Muscle layer of duodenum (tissue), 2 donors: ENCODE data around the gene SSTR4.

Source experiments
- H3K27ac ChIP-seq: one replicate; pipeline ENCODE4 v1.7.0; 2013; ENCODE audit warnings: mild to moderate bottlenecking, low read length
- H3K27me3 ChIP-seq: one replicate; pipeline ENCODE4 v1.7.0; 2013; ENCODE audit warnings: low read depth, mild to moderate bottlenecking, control low read depth, low read length
- H3K36me3 ChIP-seq, 2 donors: one replicate each; pipeline ENCODE4 v1.7.0; 2013; ENCODE audit warnings: low read length in 2 of 2, control low read depth in 1 of 2, mild to moderate bottlenecking in 1 of 2; ENCODE audit not compliant: insufficient read depth in 2 of 2, control insufficient read depth in 1 of 2
- H3K4me1 ChIP-seq, 2 donors: one replicate each; pipeline ENCODE4 v1.7.0; 2013; ENCODE audit warnings: low read length in 2 of 2, mild to moderate bottlenecking in 2 of 2, control low read depth in 1 of 2, moderate library complexity in 1 of 2; ENCODE audit not compliant: insufficient read depth in 2 of 2, control insufficient read depth in 1 of 2
- H3K4me3 ChIP-seq, 2 donors: one replicate each; pipeline ENCODE4 v1.7.0; 2013; ENCODE audit warnings: low read length in 2 of 2, low read depth in 1 of 2, mild to moderate bottlenecking in 1 of 2
- H3K9me3 ChIP-seq, 2 donors: one replicate each; pipeline ENCODE4 v1.7.0; 2013; ENCODE audit warnings: low read length in 2 of 2, control low read depth in 1 of 2, mild to moderate bottlenecking in 1 of 2; ENCODE audit not compliant: control insufficient read depth in 1 of 2
- donor health status: healthy.

Gene SSTR4

DNA sequence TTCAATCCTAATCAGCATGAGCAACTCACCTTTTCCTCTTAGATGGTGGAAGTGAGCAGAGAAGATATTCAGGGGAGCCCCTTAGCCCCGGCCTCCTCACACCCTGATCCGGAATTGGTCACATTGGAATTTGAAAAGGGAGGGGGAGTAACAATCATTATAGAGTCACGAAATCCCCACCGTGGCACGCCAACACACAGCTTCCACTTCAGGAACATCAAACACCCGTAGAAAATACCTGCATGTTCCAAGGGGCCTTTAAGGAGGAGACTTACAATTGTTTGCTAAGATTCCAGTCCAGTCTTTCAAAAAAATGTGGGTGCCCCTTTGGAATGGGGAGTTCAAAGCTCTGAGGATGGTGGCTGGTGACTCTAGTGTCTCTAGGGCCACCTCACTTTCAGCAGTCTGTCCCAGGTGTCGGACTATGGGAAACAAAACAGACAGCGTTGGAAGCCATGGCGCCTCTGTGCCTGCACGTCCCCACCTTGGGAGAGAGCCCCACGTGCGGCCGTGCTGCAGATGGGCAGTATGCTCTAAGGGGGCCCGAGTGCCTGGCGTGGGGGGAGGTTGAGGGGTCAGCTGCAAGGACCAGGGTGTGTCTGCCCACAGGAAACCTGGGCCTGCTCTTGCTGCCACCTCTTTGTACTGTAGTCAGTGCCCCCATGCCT lies 48.6 kb downstream of the SSTR4 start:
- Histone ChIP-seq H3K27me3 (no peaks in the 10 kb centered on the region), H3K27ac (peak overlapping the region; percentile 78), H3K9me3 (no peaks in the 10 kb centered on the region), H3K4me1 (no peaks in the 10 kb centered on the region), H3K36me3 (no peaks in the 10 kb centered on the region), H3K4me3 (peak overlapping the region; percentile 26 to 48)

DNA sequence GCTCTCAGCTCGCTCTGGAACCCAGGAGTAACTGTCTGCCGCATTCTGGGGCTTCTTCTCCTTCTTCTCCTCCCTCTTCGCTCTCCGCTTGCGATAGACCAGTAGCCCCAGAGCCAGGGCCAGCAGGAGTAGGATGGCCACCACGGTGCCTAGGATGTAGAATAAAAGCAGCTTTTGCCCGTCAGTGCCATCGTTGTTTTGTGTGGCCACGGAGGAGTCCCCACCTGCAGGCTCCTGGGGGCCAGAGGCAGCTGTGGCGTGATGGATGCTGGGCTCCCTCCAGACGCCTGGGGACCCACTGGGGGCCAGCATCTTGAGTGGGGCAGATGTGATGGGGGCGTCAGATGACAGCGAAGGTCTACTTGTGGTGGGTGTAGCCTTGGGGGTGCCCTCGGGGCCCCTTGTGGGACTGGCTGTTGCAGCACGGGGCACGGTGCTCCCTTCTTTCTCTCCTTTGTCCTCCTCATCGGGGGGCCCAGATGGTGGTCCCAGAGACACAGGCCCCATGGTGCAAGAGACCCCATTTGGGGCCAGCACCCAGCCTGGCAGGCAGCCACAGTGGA lies 49.3 kb downstream of the SSTR4 start:
- Histone ChIP-seq H3K36me3 (no peaks in the 10 kb centered on the region), H3K9me3 (no peaks in the 10 kb centered on the region), H3K27me3 (no peaks in the 10 kb centered on the region), H3K4me3 (peak overlapping the region; percentile 26 to 48), H3K4me1 (no peaks in the 10 kb centered on the region), H3K27ac (peak overlapping the region; percentile 78)

- no peaks in the 10 kb centered on the region for H3K27me3 ChIP-seq
- H3K27ac ChIP-seq = peak overlapping the region; percentile 48
- no peaks in the 10 kb centered on the region for H3K4me1 ChIP-seq
- peak overlapping the region; percentile 28 to 48 for H3K4me3 ChIP-seq
- H3K36me3 ChIP-seq = no peaks in the 10 kb centered on the region
- no peaks in the 10 kb centered on the region for H3K9me3 ChIP-seq
These were observed 49.8 kb downstream of the SSTR4 start for GRCh38 chr20:23084845-23085365.

- no peaks in the 10 kb centered on the region for H3K4me1 ChIP-seq
These were observed 50.4 kb downstream of the SSTR4 start for GRCh38 chr20:23085436-23086055.

DNA sequence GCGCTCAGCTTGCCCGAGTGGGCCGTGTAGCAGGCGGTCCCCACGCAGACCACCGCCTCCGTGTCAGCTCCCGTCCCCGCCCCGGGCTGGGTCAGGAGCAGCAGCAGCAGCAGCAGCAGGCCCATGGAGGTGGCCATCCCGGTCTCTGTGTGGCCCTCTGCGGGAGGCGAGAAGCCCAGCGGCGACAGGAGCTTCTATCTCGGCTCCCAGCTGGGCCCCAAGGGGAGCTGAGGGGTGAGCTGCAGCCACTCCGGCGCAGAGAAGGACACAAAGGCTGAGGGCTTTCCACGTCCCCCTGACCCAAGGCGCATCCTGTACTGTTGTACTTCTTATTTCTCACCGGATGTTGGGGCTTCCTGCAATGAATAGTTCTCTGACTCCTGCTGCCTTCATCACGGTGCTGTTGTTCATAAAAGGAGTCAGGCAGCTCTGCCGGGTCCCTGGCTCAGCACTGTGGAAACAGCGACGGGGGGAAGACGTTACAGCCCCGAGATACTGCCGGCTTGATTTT lies 51.0 kb downstream of the SSTR4 start, which contains the start of gene CD93:
CD93 (minus strand) TSS at position 269 of the 511 bp plus-strand sequence; CDS start at position 137, 132 bp downstream.
- peak within 1 kb of the TSS; percentile 63 for H3K27ac ChIP-seq
- no peaks in the 10 kb centered on the region for H3K27me3 ChIP-seq
- no peaks in the 10 kb centered on the region for H3K4me1 ChIP-seq
- H3K4me3 ChIP-seq = peak within 1 kb of the TSS; percentile 28 to 51
- no peaks in the 10 kb centered on the region for H3K36me3 ChIP-seq
- H3K9me3 ChIP-seq = no peaks in the 10 kb centered on the region

More at GRCh38 chr20:23085436-23086055, 50.4 kb downstream of the SSTR4 start:
- Histone ChIP-seq H3K27ac (peak overlapping the region; percentile 63), H3K36me3 (no peaks in the 10 kb centered on the region), H3K9me3 (no peaks in the 10 kb centered on the region), H3K27me3 (no peaks in the 10 kb centered on the region), H3K4me3 (peak overlapping the region; percentile 28 to 51)

- no peaks in the 10 kb centered on the region for H3K9me3 ChIP-seq
- H3K4me1 ChIP-seq = no peaks in the 10 kb centered on the region
- H3K27ac ChIP-seq = peak overlapping the region; percentile 63
- peak overlapping the region in 1 of 2 donors; percentile 3 for H3K4me3 ChIP-seq
- no peaks in the 10 kb centered on the region for H3K36me3 ChIP-seq
- H3K27me3 ChIP-seq = no peaks in the 10 kb centered on the region
These were observed 51.9 kb downstream of the SSTR4 start for GRCh38 chr20:23086931-23087411.

- Histone ChIP-seq H3K9me3 (no peaks in the 10 kb centered on the region), H3K4me3 (no peak overlapping the region), H3K36me3 (no peaks in the 10 kb centered on the region), H3K27me3 (no peaks in the 10 kb centered on the region), H3K4me1 (no peaks in the 10 kb centered on the region), H3K27ac (peak overlapping the region; percentile 45)
These were observed 52.6 kb downstream of the SSTR4 start for GRCh38 chr20:23087587-23088251.
